ENCODE results near the gene RALGPS1.

DNA sequence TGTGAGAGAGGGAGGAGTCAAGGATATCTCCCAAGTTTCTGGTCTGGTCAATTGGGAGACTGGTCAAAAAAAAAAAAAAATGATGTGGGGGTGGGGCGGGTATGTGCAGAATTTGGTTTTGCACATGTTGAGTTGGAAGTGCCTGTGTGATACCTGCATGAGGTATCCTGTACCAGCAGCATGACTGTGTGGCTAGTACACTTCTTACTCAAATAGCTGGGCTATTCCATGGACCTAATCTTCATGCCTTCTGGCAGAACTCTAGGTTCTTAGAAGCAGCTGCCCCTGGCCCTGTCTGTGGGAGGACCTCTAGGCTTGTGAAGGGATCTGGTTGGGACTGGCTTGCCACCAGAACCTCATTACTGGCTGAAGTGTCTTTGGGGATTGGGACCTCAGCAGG is 93.5 kb downstream of the RALGPS1 start:
- TF ChIP-seq CTCF (IDR thresholded peaks at IDR 0.05 in 4 of 5, conservative IDR thresholded peaks at IDR 0.05 in 1 of 5) (no peak), POLR2A (IDR thresholded peaks at IDR 0.05) (no peak)

Measured in gastrocnemius medialis (tissue), 4 donors.